ENCODE data around the gene C4B.
"Not testable (repeated sequence)": the region's sequence is repeated elsewhere in the genome, so short reads cannot be mapped to it uniquely, and the experiment has no call there.

The C4B gene

GRCh38 chr6:31981744-31982143 is 32.9 kb upstream of the C4B start, which contains the start of gene C4A:
TSS of gene C4A (plus strand) at chr6:31982057. CDS start at chr6:31982108, 51 bp downstream.
- DNase-seq: not testable (repeated sequence)

GRCh38 chr6:31989363-31989762 is 25.2 kb upstream of the C4B start:
- not testable (repeated sequence) for DNase-seq

GRCh38 chr6:31994421-31994820 is 20.2 kb upstream of the C4B start:
- DNase-seq: not testable (repeated sequence)

GRCh38 chr6:31996385-31996784 is 18.2 kb upstream of the C4B start:
- not testable (repeated sequence) for DNase-seq

- DNase-seq: not testable (repeated sequence)
These were observed 11.9 kb upstream of the C4B start for GRCh38 chr6:32002546-32003268.

- DNase-seq: not testable (repeated sequence)
These were observed 11.3 kb upstream of the C4B start for GRCh38 chr6:32003301-32003700.

GRCh38 chr6:32004393-32004792 is 10.2 kb upstream of the C4B start:
- not testable (repeated sequence) for DNase-seq

- DNase-seq: not testable (repeated sequence)
These were observed 9.6 kb upstream of the C4B start for GRCh38 chr6:32004864-32005537.

- not testable (repeated sequence) for DNase-seq
These were observed 9.1 kb upstream of the C4B start for GRCh38 chr6:32005538-32005880.

- DNase-seq: not testable (repeated sequence)
These were observed 8.5 kb upstream of the C4B start for GRCh38 chr6:32005991-32006529.

- not testable (repeated sequence) for DNase-seq
These were observed 7.5 kb upstream of the C4B start for GRCh38 chr6:32007086-32007485.

- DNase-seq: not testable (repeated sequence)
These were observed 6.6 kb upstream of the C4B start for GRCh38 chr6:32008037-32008436.

GRCh38 chr6:32008616-32009015 is 6.0 kb upstream of the C4B start:
- DNase-seq: not testable (repeated sequence)

- not testable (repeated sequence) for DNase-seq
These were observed 5.1 kb upstream of the C4B start for GRCh38 chr6:32009537-32009936.

- DNase-seq: not testable (repeated sequence)
These were observed 3.6 kb upstream of the C4B start for GRCh38 chr6:32010856-32011530.

- DNase-seq: not testable (repeated sequence)
These were observed 1.5 kb upstream of the C4B start for GRCh38 chr6:32012941-32013617.

- not testable (repeated sequence) for DNase-seq
These were observed 857 bp upstream of the C4B start for GRCh38 chr6:32013738-32014137.

- not testable (repeated sequence) for DNase-seq
These were observed 7.5 kb downstream of the C4B start for GRCh38 chr6:32022100-32022499.

- DNase-seq: not testable (repeated sequence)
These were observed 14.0 kb downstream of the C4B start for GRCh38 chr6:32028631-32029030.

- not testable (repeated sequence) for DNase-seq
These were observed 15.0 kb downstream of the C4B start for GRCh38 chr6:32029553-32029952.

GRCh38 chr6:32035283-32036013 is 20.9 kb downstream of the C4B start:
- DNase-seq: not testable (repeated sequence)

- not testable (repeated sequence) for DNase-seq
These were observed 22.5 kb downstream of the C4B start for GRCh38 chr6:32037136-32037535.

Measured in AML-193 (cell line).